HG02798 (cell line): ENCODE data around the gene SH3RF1.

Source experiments
- ATAC-seq: cut with Tn5 transposase; IDR thresholded peaks from one replicate; pipeline ENCODE4 v1.9.1; 2021; ENCODE audit warnings: mild to moderate bottlenecking; ENCODE audit not compliant: unreplicated experiment, poor library complexity

SH3RF1 gene

DNA sequence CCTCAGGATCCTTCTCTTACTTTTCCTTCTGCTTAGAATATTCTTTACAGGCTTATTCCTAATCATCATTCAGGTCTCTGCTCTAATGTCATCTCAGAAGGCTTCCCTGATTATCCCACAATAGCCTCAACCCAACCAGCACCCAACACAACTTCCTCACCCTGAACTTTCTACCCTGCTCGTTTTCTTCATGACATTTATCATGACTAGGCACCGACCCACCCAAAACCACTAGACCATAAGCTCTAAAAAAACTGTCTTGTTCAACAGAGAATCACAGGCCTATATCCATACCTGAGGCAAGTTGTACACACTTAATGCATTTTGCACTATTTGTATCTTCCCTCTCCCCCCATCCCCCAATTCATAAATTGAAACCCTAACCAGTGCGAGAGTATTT lies 95.3 kb downstream of the SH3RF1 start:
- ATAC-seq: no peak

DNA sequence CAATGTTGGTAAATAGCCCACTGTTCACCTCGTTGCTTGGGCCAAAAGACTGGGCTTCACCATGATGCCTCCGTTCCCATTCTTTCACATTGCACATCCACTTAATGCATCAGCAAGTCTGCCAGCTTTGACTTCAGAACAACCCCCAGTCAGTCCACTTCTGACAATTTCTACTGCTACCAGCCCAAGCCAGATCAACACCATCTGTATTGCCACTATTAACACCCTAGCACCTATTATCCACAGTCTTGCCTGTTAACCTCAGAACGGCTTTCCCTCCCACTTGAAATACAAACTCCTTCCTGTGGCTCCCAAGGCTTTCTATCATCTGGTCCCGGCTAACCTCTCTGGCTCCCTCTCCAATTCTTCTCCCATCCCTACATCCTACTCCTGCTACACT lies 95.7 kb downstream of the SH3RF1 start:
- no peak for ATAC-seq

DNA sequence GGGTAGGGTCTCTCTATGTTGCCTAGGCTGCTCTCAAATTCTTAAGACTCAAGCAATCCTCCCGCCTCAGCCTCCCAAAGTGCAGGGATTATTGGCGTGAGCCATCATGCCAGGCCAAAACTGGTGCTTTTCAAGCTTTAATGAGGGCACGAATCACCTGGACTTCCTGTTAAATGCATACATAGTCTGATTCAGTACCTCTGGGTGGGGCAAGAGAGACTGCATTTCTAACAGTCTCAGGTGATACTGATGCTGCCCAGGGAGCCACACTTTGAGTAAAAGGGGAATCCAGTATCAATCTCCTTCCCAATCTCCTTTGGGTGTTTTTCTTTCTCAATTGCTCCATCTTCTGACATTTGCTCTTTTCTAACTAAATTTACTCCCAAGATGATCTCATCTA lies 96.5 kb downstream of the SH3RF1 start:
- no peak for ATAC-seq

GRCh38 chr4:169167957-169168858 lies 102.5 kb downstream of the SH3RF1 start:
- ATAC-seq: peak; percentile 92

- no peak for ATAC-seq
These were observed 105.9 kb downstream of the SH3RF1 start for GRCh38 chr4:169164669-169165415.

DNA sequence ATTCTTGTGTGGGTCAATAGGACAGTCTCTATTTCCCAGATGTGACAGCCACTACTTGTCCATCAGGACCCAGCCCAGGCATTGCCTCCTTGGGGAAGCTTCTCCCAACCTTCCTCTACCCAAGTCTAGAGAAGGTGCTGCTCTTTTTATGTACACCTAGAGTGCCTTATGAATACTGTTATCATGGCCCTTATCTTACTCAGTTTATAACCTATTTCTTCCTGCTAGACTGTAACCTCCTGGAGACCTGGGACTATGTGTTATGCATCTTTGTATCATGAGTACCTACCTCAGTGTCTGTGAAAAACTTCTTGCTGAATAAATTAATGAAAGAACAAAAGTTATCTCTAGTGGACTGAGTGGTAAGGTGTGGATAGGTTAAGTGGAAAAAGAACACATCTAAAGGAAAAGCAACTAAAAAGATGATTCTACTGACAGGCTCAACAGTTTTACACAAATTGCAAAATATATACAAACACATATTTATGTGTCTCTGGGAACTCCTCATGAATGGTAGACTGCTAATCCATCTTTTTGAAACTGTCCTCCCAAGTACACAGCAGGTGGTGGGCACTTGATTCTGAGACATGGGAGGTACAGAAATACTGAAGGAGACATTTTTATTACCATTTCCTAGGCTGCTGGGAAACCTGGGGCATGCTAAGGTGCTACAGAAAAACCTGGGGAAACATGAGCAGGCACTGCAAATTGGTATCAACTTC lies 106.6 kb downstream of the SH3RF1 start:
- ATAC-seq: no peak

- ATAC-seq: no peak
These were observed 107.3 kb downstream of the SH3RF1 start for GRCh38 chr4:169163495-169163894.

DNA sequence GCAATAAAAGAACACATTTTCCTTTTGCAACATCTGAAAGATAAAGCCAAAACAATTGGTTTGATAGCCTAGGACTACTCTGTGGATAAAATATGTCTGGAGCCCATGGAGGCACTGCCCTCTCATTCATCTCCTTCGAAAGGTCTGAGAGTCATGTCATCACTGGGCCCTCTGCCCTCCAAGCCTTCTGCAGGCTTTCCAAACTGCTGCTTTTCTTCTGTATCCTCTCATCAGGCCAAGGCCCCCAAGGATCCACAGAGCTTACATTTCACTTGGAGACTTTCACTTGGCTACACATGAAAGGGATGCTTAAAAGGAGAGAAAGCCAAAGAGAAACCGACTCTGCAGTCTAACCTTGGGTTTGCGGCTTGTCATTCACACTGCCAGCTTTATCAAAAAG lies 109.9 kb downstream of the SH3RF1 start:
- no peak for ATAC-seq

DNA sequence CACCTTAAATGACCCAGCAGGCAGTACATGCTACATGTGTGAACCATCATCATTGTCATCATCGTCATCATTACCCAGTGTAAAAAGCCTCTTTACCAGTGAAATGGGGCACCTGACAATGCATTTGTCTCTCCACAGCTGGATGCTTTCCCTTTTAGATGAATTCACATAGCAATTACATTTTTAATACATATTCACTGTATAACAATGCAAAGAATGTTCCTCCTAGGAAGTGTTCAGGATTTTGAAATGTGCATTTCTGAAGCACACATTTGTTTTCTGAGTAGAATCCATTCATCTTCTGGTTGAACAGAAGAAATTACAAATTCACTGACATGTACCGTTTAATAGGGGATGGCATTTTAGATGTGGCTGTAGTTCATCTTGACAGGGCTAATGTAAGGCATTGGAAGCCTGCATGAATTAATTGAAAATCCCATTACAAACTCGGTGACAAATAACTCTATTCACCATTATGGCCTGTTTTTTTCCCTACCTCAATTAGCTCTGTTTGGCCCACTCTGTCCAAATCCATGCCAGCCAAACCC lies 111.1 kb downstream of the SH3RF1 start:
- ATAC-seq: no peak

DNA sequence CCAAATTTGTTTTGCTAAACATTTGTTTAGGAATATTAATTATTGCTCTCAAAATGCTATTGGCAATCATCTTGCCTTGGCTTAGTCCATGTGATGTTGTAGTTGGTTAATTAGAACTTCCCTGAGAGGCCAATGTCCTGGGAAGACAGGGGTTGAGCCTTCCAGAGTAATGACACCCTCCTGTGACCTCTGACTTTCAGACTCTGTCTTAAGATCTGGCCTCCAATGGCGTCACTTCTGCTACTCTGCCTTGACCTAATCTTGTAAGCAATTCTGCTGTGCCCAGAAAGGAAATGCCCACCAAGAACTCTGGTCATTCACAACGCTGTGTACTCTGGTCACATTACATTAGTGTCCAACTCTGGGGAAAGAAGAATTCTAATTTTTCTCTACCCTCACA lies 111.9 kb downstream of the SH3RF1 start:
- ATAC-seq: no peak

GRCh38 chr4:169158046-169158445 lies 112.7 kb downstream of the SH3RF1 start:
- ATAC-seq: no peak

DNA sequence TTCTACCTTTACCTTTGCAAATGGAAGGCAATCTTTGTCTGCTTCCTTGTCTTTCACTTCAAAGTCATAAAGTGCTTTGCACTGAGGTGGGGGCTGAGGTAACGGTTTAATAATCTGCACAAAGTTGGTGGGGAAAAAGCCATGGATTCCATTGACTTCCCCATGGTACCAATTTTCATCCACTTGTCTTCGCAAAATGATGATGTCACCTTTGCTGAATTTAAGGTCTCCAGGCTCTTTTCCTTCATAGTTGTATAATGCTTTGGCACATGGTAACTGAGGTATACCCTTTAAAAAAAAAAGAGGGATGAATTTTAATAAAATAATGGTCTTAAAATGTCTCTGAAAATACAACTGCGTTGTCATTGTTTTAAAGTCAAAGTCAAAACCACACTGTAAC lies 114.4 kb downstream of the SH3RF1 start:
- ATAC-seq: no peak

- ATAC-seq: no peak
These were observed 116.6 kb downstream of the SH3RF1 start for GRCh38 chr4:169154121-169154520.

DNA sequence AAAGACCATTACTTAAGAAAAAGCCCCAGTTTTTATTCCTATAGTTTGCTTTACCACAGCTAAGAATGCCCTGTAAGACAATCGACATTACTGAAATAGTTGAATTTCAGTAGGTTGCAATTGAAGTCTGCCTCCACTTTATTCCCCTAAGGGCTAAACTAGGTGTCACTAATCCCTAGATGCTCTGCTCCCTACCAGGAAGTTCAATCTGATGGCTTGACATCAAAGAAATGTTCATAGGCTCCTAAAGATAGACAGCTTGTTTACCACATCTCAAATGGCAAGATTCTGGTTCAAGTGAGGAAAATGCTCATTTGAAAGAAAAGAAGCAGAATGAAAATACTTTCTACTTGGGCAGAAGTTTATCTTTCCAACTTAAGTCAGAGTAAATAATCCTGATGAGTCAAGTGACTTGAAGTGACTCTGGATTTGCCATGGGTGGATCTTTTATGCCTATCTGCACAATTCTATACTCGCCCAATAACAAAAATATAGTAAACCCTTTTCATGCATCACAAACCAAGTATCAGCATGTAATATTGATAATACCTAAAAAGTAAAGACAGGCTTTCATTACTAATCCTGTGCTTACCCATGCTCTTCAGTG lies 117.2 kb downstream of the SH3RF1 start:
- ATAC-seq: no peak

GRCh38 chr4:169152899-169153298 lies 117.9 kb downstream of the SH3RF1 start:
- no peak for ATAC-seq

DNA sequence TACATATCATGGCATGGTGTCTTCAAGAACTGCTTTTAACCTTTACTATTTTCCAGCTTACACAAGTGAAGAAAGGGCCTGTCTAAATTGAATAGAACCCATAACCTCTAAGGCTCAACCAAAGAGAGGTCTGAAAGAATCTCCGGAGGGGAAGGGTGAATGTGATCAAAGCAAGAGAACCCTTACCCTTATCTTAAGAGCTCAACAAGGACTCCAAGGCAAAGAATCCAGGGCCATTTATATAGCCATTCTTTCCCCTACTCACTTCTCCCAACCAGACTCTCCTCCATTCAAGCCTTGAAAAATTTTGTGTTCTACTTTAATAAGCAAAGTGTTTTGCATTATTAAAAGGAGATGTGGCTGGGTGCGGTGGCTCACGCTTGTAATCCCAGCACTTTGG lies 118.7 kb downstream of the SH3RF1 start:
- no peak for ATAC-seq

DNA sequence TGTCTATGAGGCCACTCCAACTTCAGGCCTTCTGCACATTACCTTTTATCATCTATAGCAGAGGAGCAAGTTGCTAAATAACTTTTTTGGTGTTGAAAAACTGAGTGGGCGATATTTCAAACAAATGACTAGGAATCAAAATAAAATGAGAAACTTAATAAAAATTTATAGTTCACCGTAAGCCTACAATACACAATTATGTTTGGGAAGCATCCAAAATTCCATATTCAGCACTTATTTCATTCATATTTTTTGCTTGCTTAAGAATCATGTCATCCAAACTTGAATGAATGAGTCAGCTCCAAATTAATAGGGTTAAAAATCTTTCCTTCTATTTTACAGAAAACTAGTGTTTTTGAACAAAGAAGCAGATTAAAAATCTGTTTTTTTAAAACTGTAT lies 119.1 kb downstream of the SH3RF1 start:
- ATAC-seq: no peak

GRCh38 chr4:169150806-169151205 lies 120.0 kb downstream of the SH3RF1 start:
- no peak for ATAC-seq

DNA sequence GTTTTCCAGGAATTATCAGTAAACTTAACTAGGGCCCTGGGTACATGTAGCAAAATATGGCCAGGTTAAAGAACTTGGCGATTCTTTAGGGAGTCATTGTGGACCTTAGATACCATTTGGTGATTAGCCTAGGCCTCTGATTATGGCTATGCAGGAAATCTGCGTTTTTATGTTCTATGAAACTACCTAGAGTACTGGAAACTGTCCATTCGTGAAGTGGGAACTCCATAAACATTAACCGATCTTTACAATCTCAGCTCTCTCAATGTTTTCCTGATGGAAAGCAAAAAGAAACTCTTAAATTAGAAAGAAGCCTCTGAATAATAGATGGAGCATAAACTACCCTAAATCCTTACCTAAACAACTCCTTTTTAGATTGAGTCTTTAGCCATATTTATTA lies 121.9 kb downstream of the SH3RF1 start:
- no peak for ATAC-seq

DNA sequence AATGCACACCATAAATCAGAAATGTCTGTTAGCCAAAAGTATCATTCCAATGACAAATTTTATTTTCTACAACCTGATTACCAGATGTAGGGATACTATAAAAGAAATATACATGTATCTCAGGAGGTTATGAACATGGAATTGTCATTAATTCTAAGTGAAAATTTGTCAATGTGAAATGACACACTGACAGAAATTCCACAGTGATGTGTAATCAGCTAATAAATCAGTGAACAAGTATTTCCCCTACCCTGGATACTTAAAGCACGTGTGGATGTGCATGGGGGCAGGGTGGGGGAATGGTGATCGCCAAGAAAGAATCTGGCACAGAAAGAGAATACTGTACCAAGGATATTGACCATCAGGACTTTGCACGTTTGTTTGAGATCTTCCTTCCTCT lies 123.6 kb downstream of the SH3RF1 start:
- no peak for ATAC-seq
